Liver (tissue), 3 donors: Measurements from ENCODE around the gene JAGN1.

Source experiments
- ATF3 ChIP-seq: IDR thresholded peaks from 2 replicates; pipeline ENCODE4 v1.6.1; 2016; ENCODE audit warnings: antibody characterized with exemption
- CTCF ChIP-seq: fragments of 150-350 bp; IDR thresholded peaks from 2 replicates; pipeline ENCODE4 v1.5.1; 2017; ENCODE audit warnings: improper control_type of control experiment, low read depth, low read length; ENCODE audit not compliant: missing input control
- EGR1 ChIP-seq, 2 donors: IDR thresholded peaks; 2 replicates each; pipeline ENCODE4 v1.6.1; 2016 to 2018; ENCODE audit warnings: antibody characterized with exemption in 2 of 2, low read depth in 2 of 2
- FOXA1 ChIP-seq: IDR thresholded peaks from 2 replicates; pipeline ENCODE4 v1.6.1; 2016; ENCODE audit warnings: antibody characterized with exemption
- GABPA ChIP-seq, 2 donors: IDR thresholded peaks in 1 of 2; conservative IDR thresholded peaks in 1 of 2; 2 replicates each; pipeline ENCODE4 v1.6.1; 2016; ENCODE audit warnings: antibody characterized with exemption in 2 of 2, mild to moderate bottlenecking in 1 of 2, moderate library complexity in 1 of 2
- HNF4G ChIP-seq: IDR thresholded peaks from 2 replicates; pipeline ENCODE4 v1.6.1; 2016; ENCODE audit warnings: antibody characterized with exemption
- JUND ChIP-seq, 2 donors: IDR thresholded peaks; 2 replicates each; pipeline ENCODE4 v1.6.1; 2016; ENCODE audit warnings: antibody characterized with exemption in 2 of 2
- MAX ChIP-seq: IDR thresholded peaks from 2 replicates; pipeline ENCODE4 v1.6.1; 2016; ENCODE audit warnings: antibody characterized with exemption
- RAD21 ChIP-seq, 2 donors: IDR thresholded peaks; 2 replicates each; pipeline ENCODE4 v1.6.1; 2016; ENCODE audit warnings: antibody characterized with exemption in 2 of 2, mild to moderate bottlenecking in 2 of 2
- RXRA ChIP-seq, 2 donors: IDR thresholded peaks; 2 replicates each; pipeline ENCODE4 v1.6.1; 2017 to 2018; ENCODE audit warnings: antibody characterized with exemption in 2 of 2, mild to moderate bottlenecking in 1 of 2
- SP1 ChIP-seq: IDR thresholded peaks from 2 replicates; pipeline ENCODE4 v1.6.1; 2018; ENCODE audit warnings: antibody characterized with exemption, mild to moderate bottlenecking
- TAF1 ChIP-seq: conservative IDR thresholded peaks from 2 replicates; pipeline ENCODE4 v1.6.1; 2016; ENCODE audit warnings: antibody characterized with exemption, mild to moderate bottlenecking
- YY1 ChIP-seq: IDR thresholded peaks from 2 replicates; pipeline ENCODE4 v1.6.1; 2016; ENCODE audit warnings: antibody characterized with exemption, mild to moderate bottlenecking
- donor health status: healthy.
- donor health status: healthy.

GRCh38 chr3:9886328-9886727 lies 4.1 kb upstream of the JAGN1 start:
- TF ChIP-seq EGR1 (IDR thresholded peaks at IDR 0.05; ENCODE audit: low read depth in 2 of 2): no peak
- no peak for TF ChIP-seq JUND (IDR thresholded peaks at IDR 0.05)
- no peak for TF ChIP-seq CTCF
- TF ChIP-seq TAF1: no peak
- no peak for TF ChIP-seq RXRA (IDR thresholded peaks at IDR 0.05)
- TF ChIP-seq GABPA (IDR thresholded peaks at IDR 0.05 in 1 of 2, conservative IDR thresholded peaks at IDR 0.05 in 1 of 2): no peak
- TF ChIP-seq HNF4G: no peak
- TF ChIP-seq YY1: no peak
- TF ChIP-seq ATF3: no peak
- TF ChIP-seq SP1: no peak
- no peak for TF ChIP-seq MAX
- TF ChIP-seq RAD21 (IDR thresholded peaks at IDR 0.05): no peak
- TF ChIP-seq FOXA1: no peak
